Activated CD4-positive, alpha-beta T cell treated with anti-CD3 and anti-CD28 coated beads, Interleukin-2, amount 50 U/mL, for 16 hours (primary cell): ENCODE results near the gene TCAIM.
A peak's percentile ranks its signal among the peaks of the same experiment; 100 is the strongest.
"Not testable (repeated sequence)": the region's sequence is repeated elsewhere in the genome, so short reads cannot be mapped to it uniquely, and the experiment has no call there.

ENCODE experiments used
- DNase-seq: peaks from one replicate; pipeline ENCODE4 v3.0.0-alpha.2; 2020

TCAIM gene

GRCh38 chr3:44416031-44417030 is 77.8 kb downstream of the TCAIM start:
- no peak for DNase-seq

- DNase-seq, result not testable (repeated sequence)
These were observed 79.6 kb downstream of the TCAIM start for GRCh38 chr3:44418118-44418517.

- no peak for DNase-seq
These were observed 80.0 kb downstream of the TCAIM start for GRCh38 chr3:44418549-44418948.

- no peak for DNase-seq
These were observed 80.8 kb downstream of the TCAIM start for GRCh38 chr3:44419116-44419922.

GRCh38 chr3:44419923-44420650 is 81.5 kb downstream of the TCAIM start:
- DNase-seq, result no peak

GRCh38 chr3:44420676-44421075 is 82.1 kb downstream of the TCAIM start:
- DNase-seq, result no peak

GRCh38 chr3:44421280-44421679 is 82.7 kb downstream of the TCAIM start:
- no peak for DNase-seq

GRCh38 chr3:44424758-44425157 is 86.2 kb downstream of the TCAIM start:
- DNase-seq, result no peak

GRCh38 chr3:44427683-44428082 is 89.1 kb downstream of the TCAIM start:
- DNase-seq, result no peak

- DNase-seq, result no peak
These were observed 90.3 kb downstream of the TCAIM start for GRCh38 chr3:44428910-44429309.

GRCh38 chr3:44429459-44429858 is 90.9 kb downstream of the TCAIM start:
- DNase-seq, result no peak

- no peak for DNase-seq
These were observed 91.9 kb downstream of the TCAIM start for GRCh38 chr3:44430466-44430865.

- DNase-seq, result no peak
These were observed 96.4 kb downstream of the TCAIM start for GRCh38 chr3:44434834-44435510.

GRCh38 chr3:44436181-44436580 is 97.6 kb downstream of the TCAIM start:
- DNase-seq, result no peak

GRCh38 chr3:44437800-44438199 is 99.2 kb downstream of the TCAIM start:
- no peak for DNase-seq

GRCh38 chr3:44439499-44440295 is 101.1 kb downstream of the TCAIM start:
- DNase-seq, result peak; percentile 86

- DNase-seq, result no peak
These were observed 104.2 kb downstream of the TCAIM start for GRCh38 chr3:44442596-44443309.

- DNase-seq, result no peak
These were observed 105.9 kb downstream of the TCAIM start for GRCh38 chr3:44444437-44444836.

GRCh38 chr3:44444896-44445691 is 106.5 kb downstream of the TCAIM start:
- DNase-seq, result no peak

- DNase-seq, result no peak
These were observed 107.2 kb downstream of the TCAIM start for GRCh38 chr3:44445786-44446185.
